A549 treated with AZD2906 at 1 μM for 4 hours (cell line): ENCODE results near the gene TMEM86A. TPM values are rescaled to one million over a fixed set of nuclear protein-coding genes. Genes with fewer than 3 reads are reported as not detected.

Source experiments
- total RNA-seq: library from RNA; stranded (reverse); fragments of 200-300 nt; extraction: Qiagen RNA extraction; gene quantifications from 5 replicates; pipeline ENCODE4 v1.2.3, GENCODE V29; 2022

Gene TMEM86A, protein sequence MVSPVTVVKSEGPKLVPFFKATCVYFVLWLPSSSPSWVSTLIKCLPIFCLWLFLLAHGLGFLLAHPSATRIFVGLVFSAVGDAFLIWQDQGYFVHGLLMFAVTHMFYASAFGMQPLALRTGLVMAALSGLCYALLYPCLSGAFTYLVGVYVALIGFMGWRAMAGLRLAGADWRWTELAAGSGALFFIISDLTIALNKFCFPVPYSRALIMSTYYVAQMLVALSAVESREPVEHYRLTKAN
- 0.18 to 0.38 TPM (median 0.32 TPM) in 5 replicates for total RNA-seq

DNA sequence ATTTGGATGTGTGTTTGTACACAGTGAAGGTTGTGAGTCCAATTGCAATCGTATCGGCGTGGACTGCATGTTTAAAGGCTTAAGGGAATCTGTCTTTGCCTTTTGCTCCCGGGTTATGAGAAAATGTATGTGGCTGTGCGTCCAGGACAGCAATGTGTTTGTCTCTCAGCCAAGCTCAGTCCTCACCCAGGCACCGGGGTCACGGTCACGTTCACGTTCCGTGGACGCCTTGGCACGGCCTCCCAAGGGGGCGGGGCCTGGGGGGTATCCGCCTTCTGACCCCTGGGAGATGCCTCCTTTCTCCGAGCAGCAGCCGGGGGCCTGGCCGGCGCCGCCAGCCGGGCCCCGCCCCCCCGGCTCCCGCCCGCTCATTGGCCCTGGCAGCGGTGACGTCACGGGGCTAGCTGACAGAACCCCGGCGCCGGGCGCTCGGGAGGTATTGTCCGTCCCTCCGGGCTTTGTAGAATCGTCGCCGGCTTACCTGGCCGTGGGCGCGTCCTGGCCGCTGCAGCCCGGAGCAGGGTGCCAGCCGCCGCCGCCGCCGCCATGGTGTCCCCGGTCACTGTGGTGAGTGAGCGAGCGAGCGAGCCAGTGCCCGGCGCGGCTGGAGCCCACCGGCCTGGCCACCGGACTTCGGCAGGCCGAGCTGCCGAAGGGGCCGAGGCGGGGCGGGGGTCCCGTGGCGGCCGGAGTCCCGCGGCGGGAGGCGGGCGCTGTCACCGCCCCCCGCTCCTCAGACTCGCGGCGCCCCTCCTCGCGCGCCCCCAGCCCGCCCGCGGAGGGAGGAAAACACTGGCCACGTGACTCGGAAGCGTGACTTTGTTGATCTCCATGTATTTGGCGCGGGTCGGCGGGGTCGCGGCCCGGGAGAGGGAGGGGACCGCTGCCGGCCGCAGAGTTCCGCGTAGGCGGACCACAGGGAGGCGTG lies at the start of gene TMEM86A:
Gene TMEM86A, plus strand, starts transcription at position 439 of the 928 bp plus-strand sequence. Its CDS starts 108 bp downstream, at position 547.

DNA sequence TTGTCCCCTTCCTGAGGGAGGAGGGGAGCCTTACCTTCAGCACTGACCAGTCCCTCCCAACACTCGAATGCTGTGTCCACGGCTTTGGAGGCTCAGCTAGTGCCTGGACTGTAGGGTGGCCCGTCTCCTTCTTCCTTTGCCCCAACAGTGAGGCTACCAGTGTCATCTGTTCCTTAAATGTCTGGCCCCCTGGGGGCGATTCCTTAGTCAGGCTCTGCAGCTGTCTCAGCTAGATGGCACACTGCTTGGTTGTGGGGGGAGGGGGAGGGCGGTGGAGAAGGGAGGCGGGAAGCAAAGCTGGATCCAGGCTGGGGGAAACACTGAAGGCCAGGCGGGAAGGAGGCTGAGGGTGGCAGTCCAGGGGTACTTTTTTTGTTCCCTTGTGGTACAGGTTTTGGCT lies 27.5 kb downstream of the TMEM86A start, which contains the start of gene IGSF22:
Gene IGSF22, minus strand, starts transcription at position 149 of the 400 bp plus-strand sequence. CDS start 1,952 bp downstream, outside the sequence.

Other genes starting within 250 kb of the TMEM86A start
- gene LDHAL6A, start 242.9 kb upstream of the TMEM86A start, total RNA-seq: not detected in 5 replicates
- gene TSG101, start 171.8 kb upstream of the TMEM86A start, total RNA-seq: 91.2 to 112 TPM (median 97.0 TPM) in 5 replicates
- 17.3 to 25.0 TPM (median 19.2 TPM) in 5 replicates for gene UEVLD, start 110.0 kb upstream of the TMEM86A start, total RNA-seq
- gene MISFA, start 99.0 kb upstream of the TMEM86A start, total RNA-seq: 1.4 to 2.6 TPM (median 1.6 TPM) in 5 replicates
- gene SPTY2D1, start 64.4 kb upstream of the TMEM86A start, total RNA-seq: 13.7 to 21.8 TPM (median 16.3 TPM) in 5 replicates
- not detected in 5 replicates for gene IGSF22, start 27.4 kb downstream of the TMEM86A start, total RNA-seq
- 0.01 to 0.06 TPM (median 0.06 TPM) in 3 of 5 replicates, not detected in the others for gene PTPN5, start 93.0 kb downstream of the TMEM86A start, total RNA-seq
- gene MRGPRX1, start 240.6 kb downstream of the TMEM86A start, total RNA-seq: not detected in 5 replicates